Right atrium auricular region (tissue), 2 donors: ENCODE measurements around the gene CAMTA1. TPM values are rescaled to one million over a fixed set of nuclear protein-coding genes. Genes with fewer than 3 reads are reported as not detected.

Experiments
- DNase-seq: peaks from one replicate; pipeline ENCODE4 v3.0.0-alpha.2; 2019; ENCODE audit warnings: low spot score
- H3K27ac ChIP-seq, 2 donors: fragments of 200-600 bp; sonication (generic); 1 replicate in 1 of 2; 2 replicates in 1 of 2; pipeline ENCODE4 v1.5.1; 2016 to 2019
- H3K27me3 ChIP-seq, 2 donors: fragments of 200-600 bp; sonication (generic); one replicate each; pipeline versions ENCODE4 v1.5.1 to v1.6.0; 2017 to 2019
- H3K36me3 ChIP-seq: fragments of 200-600 bp; sonication (generic); one replicate; pipeline ENCODE4 v1.5.1; 2016
- H3K4me1 ChIP-seq, 2 donors: fragments of 200-600 bp; sonication (generic); one replicate each; pipeline versions ENCODE4 v1.5.1 to v1.6.0; 2017 to 2019
- H3K4me3 ChIP-seq, 2 donors: fragments of 200-600 bp; sonication (generic); 1 replicate in 1 of 2; 2 replicates in 1 of 2; pipeline ENCODE4 v1.5.1; 2017 to 2019; ENCODE audit warnings: mild to moderate bottlenecking in 1 of 2, moderate library complexity in 1 of 2
- H3K9me3 ChIP-seq, 2 donors: fragments of 200-600 bp; sonication (generic); one replicate each; pipeline ENCODE4 v1.5.1; 2019
- total RNA-seq, 2 donors: library from RNA; depleted of rRNA; stranded (reverse); fragments of >200 nt; gene quantifications; one replicate each; pipeline ENCODE4 v1.1.0, GENCODE V29; 2016
- TF ChIP-seq, protein P1 (sequence below), 2 donors: fragments of 200-600 bp; sonication (generic); IDR thresholded peaks; one replicate each; pipeline ENCODE4 v1.5.1; 2019; ENCODE audit warnings: antibody characterized with exemption in 2 of 2

Gene CAMTA1
- total RNA-seq, 2 donors from 2014 or later, result 132 to 190 TPM

DNA sequence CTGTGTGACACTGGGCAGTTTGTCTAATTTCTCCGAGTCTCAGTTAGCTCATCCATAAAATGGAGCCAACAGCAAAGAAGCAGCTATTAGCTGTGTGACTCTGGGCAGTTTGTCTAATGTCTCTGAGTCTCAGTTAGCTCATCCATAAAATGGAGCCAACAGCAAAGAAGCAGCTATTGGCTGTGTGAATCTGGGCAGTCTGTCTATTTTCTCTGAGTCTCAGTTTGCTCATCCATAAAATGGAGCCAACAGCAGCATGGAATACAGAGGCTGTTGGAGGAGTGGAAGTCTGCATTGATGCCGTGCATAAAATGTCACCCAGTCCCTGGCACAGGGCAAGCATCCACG is 688.9 kb downstream of the CAMTA1 start:
- no peaks in the 10 kb centered on the region for H3K36me3 ChIP-seq
- H3K27ac ChIP-seq, result no peak overlapping the region
- no peak for DNase-seq
- peaks cover 0 to 43% of the 10 kb centered on the region in 2 donors for H3K4me1 ChIP-seq
- no peaks in the 10 kb centered on the region for H3K27me3 ChIP-seq
- TF ChIP-seq, protein P1, sequence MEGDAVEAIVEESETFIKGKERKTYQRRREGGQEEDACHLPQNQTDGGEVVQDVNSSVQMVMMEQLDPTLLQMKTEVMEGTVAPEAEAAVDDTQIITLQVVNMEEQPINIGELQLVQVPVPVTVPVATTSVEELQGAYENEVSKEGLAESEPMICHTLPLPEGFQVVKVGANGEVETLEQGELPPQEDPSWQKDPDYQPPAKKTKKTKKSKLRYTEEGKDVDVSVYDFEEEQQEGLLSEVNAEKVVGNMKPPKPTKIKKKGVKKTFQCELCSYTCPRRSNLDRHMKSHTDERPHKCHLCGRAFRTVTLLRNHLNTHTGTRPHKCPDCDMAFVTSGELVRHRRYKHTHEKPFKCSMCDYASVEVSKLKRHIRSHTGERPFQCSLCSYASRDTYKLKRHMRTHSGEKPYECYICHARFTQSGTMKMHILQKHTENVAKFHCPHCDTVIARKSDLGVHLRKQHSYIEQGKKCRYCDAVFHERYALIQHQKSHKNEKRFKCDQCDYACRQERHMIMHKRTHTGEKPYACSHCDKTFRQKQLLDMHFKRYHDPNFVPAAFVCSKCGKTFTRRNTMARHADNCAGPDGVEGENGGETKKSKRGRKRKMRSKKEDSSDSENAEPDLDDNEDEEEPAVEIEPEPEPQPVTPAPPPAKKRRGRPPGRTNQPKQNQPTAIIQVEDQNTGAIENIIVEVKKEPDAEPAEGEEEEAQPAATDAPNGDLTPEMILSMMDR (IDR thresholded peaks at IDR 0.05), result no peak
- no peaks in the 10 kb centered on the region for H3K9me3 ChIP-seq
- H3K4me3 ChIP-seq, result no peak overlapping the region

DNA sequence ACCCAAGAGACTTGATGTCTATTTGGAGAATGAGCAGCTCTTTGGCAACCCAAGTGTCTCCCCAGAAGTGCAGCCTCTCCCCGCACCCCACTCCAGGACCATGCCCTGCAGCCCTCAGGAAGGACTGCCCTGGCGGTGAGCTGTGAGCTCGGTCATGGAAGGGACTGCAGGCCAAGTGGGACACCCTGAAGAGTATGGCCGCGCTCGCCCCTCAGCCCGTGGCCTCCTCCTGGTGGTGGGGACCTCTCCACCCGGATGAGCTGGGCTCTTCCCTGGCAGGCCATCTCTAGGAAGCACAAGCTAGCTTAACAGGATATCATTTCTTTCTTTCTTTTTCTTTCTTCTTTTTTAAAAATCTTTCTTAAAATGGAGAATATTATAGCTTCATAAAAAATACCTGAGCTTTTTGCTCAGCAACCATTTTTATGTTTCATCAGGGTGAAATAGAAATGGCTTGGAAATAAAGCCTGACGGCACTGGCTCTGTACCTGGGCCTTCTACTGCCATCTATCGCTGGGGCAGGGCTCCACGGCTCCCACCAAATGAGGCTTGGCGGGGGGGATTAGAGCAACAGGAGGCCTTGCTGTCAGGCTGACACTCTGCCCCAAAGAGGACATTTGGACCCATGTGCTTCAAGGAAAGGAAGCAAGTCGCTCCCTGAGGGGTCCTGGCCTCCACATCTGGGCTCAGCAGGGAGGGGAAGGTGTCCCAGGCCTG is 689.7 kb downstream of the CAMTA1 start:
- Histone ChIP-seq H3K9me3 (no peaks in the 10 kb centered on the region), H3K27me3 (no peaks in the 10 kb centered on the region), H3K4me1 (peaks cover 0 to 37% of the 10 kb centered on the region in 2 donors), H3K27ac (no peak overlapping the region), H3K36me3 (no peaks in the 10 kb centered on the region), H3K4me3 (no peak overlapping the region)
- no peak for DNase-seq
- TF ChIP-seq, protein P1 (IDR thresholded peaks at IDR 0.05), result no peak

DNA sequence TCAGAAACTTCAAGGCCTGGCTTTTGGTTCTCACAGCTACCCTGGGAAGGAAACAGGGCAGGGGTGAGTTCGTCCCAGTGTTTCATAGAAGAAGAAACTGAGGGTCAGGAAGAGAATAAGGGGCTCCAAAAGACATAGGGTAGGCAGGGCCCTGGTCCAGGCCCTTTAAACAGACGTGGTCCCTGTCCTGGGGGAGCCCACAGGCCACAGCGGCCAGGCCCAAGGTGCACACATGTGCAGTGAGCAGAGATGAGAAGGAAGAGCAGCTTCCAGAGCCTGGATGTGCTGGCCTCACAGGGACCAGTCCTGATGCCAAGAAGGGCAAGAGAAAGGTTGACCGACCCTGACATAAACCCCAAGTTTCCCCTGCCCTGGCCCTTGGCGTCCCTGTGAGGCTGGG is 690.4 kb downstream of the CAMTA1 start:
- Histone ChIP-seq H3K4me3 (no peak overlapping the region), H3K27ac (no peak overlapping the region), H3K9me3 (no peaks in the 10 kb centered on the region), H3K4me1 (peaks cover 0 to 32% of the 10 kb centered on the region in 2 donors), H3K36me3 (no peaks in the 10 kb centered on the region), H3K27me3 (no peaks in the 10 kb centered on the region)
- DNase-seq, result no peak
- TF ChIP-seq, protein P1 (IDR thresholded peaks at IDR 0.05), result no peak

DNA sequence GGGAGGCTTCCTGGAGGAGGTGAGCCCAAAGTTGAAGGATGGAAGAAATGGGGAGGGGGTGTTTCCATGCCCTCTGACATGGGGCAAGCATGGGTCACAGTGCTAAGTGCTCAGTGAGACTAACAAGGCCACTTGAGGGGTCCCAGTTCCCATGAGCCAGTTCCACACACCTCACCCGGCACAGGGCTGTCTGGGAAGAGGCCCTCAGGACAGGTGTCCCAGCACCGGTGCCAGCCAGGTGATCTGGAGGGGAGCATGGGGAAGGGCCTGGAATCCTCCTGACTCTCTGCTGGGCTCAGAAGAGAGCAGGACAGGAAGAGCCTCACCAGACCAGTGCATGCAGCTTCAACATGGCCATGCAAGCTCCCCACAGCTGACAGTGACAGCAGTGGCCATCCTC is 691.1 kb downstream of the CAMTA1 start:
- Histone ChIP-seq H3K9me3 (no peaks in the 10 kb centered on the region), H3K4me3 (no peak overlapping the region), H3K4me1 (peaks cover 0 to 25% of the 10 kb centered on the region in 2 donors), H3K27me3 (no peaks in the 10 kb centered on the region), H3K36me3 (no peaks in the 10 kb centered on the region), H3K27ac (no peak overlapping the region)
- TF ChIP-seq, protein P1 (IDR thresholded peaks at IDR 0.05), result no peak
- DNase-seq, result no peak

DNA sequence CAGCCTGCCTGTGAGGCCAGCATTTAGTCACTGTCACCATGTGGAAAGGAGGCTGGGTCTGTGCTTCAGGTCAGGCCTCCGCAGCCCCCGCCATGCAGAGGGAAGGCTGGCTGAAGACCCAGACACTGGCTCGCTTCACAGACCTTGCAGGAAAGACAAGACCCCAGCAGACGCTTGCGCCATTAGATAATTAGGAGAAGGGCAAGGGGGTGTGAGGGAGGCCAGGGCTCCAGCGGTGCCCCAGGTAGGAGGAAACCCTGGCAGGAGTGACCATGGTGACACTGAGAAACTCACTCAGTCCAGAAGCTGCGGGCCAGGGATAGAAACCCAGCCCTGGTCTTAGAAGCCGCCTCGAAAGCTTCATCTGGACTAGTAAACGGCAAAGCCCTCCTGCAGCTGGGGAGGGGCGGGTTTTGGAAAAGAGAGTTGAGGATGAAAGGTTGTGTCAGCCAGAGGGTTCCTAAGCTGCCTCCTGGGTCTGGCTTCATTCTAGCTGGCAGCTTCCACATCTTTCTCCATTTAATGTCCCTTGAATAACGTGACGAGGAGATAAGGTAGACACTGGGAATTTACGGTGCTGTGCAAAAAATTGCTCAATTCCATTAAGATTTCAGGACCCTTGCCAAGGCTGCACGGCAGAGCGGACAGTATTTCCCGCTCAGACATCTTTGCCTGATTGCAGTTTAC is 691.8 kb downstream of the CAMTA1 start:
- Histone ChIP-seq H3K36me3 (no peaks in the 10 kb centered on the region), H3K4me3 (no peak overlapping the region), H3K9me3 (no peaks in the 10 kb centered on the region), H3K4me1 (peaks cover 0 to 21% of the 10 kb centered on the region in 2 donors), H3K27ac (no peak overlapping the region), H3K27me3 (no peaks in the 10 kb centered on the region)
- DNase-seq, result no peak
- TF ChIP-seq, protein P1 (IDR thresholded peaks at IDR 0.05), result no peak
